Measurements from ENCODE around the gene MTX2. TPM values are rescaled to one million over a fixed set of nuclear protein-coding genes. Genes with fewer than 3 reads are reported as not detected.

MTX2 gene
- 39.3 TPM for total RNA-seq

DNA sequence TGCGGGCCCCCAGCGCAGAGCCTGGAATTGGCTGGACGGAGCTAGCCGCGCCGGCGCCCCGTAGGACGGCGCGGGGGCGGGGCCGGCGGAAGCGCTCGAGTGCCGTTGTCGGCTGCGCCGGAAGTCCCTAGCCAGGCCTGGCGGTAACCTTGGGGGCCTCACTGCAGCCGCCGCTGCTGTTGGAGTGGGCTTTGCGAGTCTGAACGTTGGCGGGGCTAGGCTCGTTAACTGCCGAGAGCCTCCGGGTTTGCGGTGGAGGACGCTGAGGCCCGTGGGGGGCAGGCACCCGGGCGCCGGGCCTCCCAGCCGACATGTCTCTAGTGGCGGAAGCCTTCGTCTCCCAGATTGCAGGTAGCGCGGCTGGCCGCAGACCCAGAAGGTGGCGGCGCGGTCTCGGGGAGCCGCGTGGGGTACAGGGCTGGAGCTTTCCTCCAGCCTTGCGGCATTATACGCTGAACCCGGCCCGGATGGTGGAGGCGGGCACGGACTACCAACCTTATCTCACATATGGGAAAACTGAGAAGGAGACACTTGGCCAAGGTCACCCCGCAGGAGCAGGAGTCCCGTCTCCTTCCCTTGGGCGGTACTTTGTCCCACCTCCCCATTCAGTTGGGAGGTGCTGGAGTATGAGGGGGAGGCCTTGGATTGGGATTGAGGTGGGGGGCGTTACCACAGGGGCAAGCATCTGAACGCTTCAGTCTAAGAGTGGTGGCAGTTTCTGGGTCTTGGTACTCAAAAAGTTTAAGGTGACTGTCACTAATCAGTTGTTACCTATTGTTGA is at the start of gene MTX2:
Gene MTX2 (plus strand): TSS at position 124 of the 781 bp plus-strand sequence. CDS start 188 bp downstream, at position 312.
- H3K9me3 ChIP-seq = no peaks in the 10 kb centered on the region
- H3K27me3 ChIP-seq = no peaks in the 10 kb centered on the region
- H3K36me3 ChIP-seq = no peaks in the 10 kb centered on the region
- no peak for DNase-seq (ENCODE audit: extremely low spot score in 2 of 2)
- H3K27ac ChIP-seq = peak within 1 kb of the TSS; percentile 75
- intact Hi-C loops (cut with DNase I) = no loop called here
- H3K4me3 ChIP-seq = peak within 1 kb of the TSS; percentile 64 to 71
- no peak for TF ChIP-seq POLR2A (IDR thresholded peaks at IDR 0.05)
- TF ChIP-seq, protein P1, sequence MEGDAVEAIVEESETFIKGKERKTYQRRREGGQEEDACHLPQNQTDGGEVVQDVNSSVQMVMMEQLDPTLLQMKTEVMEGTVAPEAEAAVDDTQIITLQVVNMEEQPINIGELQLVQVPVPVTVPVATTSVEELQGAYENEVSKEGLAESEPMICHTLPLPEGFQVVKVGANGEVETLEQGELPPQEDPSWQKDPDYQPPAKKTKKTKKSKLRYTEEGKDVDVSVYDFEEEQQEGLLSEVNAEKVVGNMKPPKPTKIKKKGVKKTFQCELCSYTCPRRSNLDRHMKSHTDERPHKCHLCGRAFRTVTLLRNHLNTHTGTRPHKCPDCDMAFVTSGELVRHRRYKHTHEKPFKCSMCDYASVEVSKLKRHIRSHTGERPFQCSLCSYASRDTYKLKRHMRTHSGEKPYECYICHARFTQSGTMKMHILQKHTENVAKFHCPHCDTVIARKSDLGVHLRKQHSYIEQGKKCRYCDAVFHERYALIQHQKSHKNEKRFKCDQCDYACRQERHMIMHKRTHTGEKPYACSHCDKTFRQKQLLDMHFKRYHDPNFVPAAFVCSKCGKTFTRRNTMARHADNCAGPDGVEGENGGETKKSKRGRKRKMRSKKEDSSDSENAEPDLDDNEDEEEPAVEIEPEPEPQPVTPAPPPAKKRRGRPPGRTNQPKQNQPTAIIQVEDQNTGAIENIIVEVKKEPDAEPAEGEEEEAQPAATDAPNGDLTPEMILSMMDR (IDR thresholded peaks at IDR 0.05) = peak in 2 of 3 experiments; percentile 6 to 10
- TF ChIP-seq POLR2AphosphoS5 (IDR thresholded peaks at IDR 0.05; ENCODE audit: insufficient read depth in 1 of 2, low read depth in 1 of 2) = peak in 1 of 2 donors; percentile 76
- peaks cover 20% of the 10 kb centered on the region for H3K4me1 ChIP-seq

DNA sequence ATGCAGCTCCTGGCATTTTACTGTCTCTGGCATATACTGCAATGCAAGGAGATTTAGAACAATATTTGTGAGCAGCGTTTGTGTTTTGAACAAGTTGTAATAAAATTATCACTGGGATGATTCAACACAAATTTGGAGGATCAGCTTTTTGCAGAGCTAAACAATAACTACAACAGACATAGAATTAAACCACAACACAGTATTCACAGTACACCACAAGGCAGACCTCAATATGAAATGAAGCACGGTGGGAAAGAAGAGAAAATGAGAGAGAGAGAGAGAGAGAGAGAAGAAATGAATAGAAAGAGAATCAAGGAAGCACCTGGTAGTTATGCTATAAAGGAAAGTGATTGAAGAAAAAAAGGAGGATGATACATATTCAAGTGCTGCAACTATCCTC is 41.4 kb upstream of the MTX2 start:
- Histone ChIP-seq H3K27me3 (no peaks in the 10 kb centered on the region), H3K4me3 (no peak overlapping the region), H3K36me3 (no peaks in the 10 kb centered on the region), H3K9me3 (no peaks in the 10 kb centered on the region), H3K4me1 (no peaks in the 10 kb centered on the region), H3K27ac (no peak overlapping the region)
- intact Hi-C loops (cut with DNase I) = no loop called here
- no peak for TF ChIP-seq POLR2A (IDR thresholded peaks at IDR 0.05)
- TF ChIP-seq, protein P1 (IDR thresholded peaks at IDR 0.05) = no peak
- TF ChIP-seq POLR2AphosphoS5 (IDR thresholded peaks at IDR 0.05; ENCODE audit: insufficient read depth in 1 of 2, low read depth in 1 of 2) = no peak
- no peak for DNase-seq (ENCODE audit: extremely low spot score in 2 of 2)

DNA sequence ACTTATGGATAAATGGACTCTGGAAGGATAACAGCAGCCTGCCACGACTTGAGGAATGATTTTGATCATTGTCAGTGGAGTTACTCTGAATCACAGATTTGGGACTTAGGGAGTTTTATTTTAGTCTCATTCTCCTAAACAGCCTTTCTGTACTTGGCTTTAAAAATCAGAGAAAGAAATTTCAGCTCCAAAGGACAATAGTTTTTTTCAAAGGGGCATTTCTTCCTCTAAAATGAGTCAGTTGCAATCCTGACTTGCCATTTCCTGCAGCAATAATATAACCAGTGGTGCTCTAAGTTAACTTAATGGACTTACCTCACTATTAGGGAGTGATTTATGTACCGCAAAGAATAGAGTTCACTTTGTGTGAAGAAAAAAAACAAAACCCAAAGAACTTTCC is 35.1 kb upstream of the MTX2 start:
- Histone ChIP-seq H3K9me3 (no peaks in the 10 kb centered on the region), H3K4me3 (no peak overlapping the region), H3K4me1 (no peaks in the 10 kb centered on the region), H3K27me3 (no peaks in the 10 kb centered on the region), H3K36me3 (no peaks in the 10 kb centered on the region), H3K27ac (no peak overlapping the region)
- TF ChIP-seq POLR2A (IDR thresholded peaks at IDR 0.05) = no peak
- no peak for TF ChIP-seq POLR2AphosphoS5 (IDR thresholded peaks at IDR 0.05; ENCODE audit: insufficient read depth in 1 of 2, low read depth in 1 of 2)
- TF ChIP-seq, protein P1 (IDR thresholded peaks at IDR 0.05) = no peak
- DNase-seq (ENCODE audit: extremely low spot score in 2 of 2) = no peak
- intact Hi-C loops (cut with DNase I) = no loop called here

DNA sequence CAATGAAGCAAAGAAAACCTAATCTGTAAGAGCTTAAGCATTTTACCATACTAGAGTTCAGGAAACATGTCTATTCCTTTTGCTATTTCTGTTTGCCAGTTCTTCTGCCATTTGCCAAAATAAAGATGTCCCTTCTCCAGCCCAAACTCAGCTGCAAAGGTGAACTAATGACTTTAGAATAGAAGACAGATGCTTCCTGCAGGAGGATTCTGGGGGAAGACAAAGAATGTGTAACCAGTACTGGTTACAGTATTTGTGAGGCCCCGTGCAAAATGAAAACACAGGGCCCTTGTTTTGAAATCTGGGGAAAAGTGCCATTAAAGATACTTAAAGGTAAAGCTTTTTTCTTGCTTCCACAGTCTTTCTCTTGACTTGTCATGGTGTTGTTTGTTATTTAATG is 34.3 kb upstream of the MTX2 start:
- Histone ChIP-seq H3K4me1 (no peaks in the 10 kb centered on the region), H3K9me3 (no peaks in the 10 kb centered on the region), H3K27ac (no peak overlapping the region), H3K36me3 (no peaks in the 10 kb centered on the region), H3K4me3 (no peak overlapping the region), H3K27me3 (no peaks in the 10 kb centered on the region)
- intact Hi-C loops (cut with DNase I) = no loop called here
- no peak for TF ChIP-seq POLR2A (IDR thresholded peaks at IDR 0.05)
- TF ChIP-seq, protein P1 (IDR thresholded peaks at IDR 0.05) = no peak
- no peak for TF ChIP-seq POLR2AphosphoS5 (IDR thresholded peaks at IDR 0.05; ENCODE audit: insufficient read depth in 1 of 2, low read depth in 1 of 2)
- DNase-seq (ENCODE audit: extremely low spot score in 2 of 2) = no peak

DNA sequence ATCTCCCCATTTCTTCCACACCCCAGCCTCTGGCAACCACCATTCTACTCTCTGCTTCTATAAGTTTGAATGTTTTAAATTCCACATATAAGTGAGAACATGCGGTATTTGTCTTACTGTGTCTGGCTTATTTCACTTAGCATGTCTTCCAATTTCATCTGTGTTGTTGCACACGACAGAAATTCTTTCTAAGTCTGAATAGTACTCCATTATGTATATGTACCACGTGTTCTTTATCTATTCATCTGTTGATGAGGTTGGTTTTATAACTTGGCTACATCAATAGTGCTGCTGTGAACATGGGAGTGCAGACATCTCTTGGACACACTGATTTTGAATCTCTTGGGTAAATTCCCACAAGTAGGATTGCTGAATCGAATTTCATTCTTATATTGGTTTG is 31.8 kb upstream of the MTX2 start:
- no peaks in the 10 kb centered on the region for H3K36me3 ChIP-seq
- H3K4me3 ChIP-seq = no peak overlapping the region
- no peak overlapping the region for H3K27ac ChIP-seq
- H3K9me3 ChIP-seq = no peaks in the 10 kb centered on the region
- TF ChIP-seq, protein P1 (IDR thresholded peaks at IDR 0.05) = no peak
- TF ChIP-seq POLR2AphosphoS5 (IDR thresholded peaks at IDR 0.05; ENCODE audit: insufficient read depth in 1 of 2, low read depth in 1 of 2) (no peak), POLR2A (IDR thresholded peaks at IDR 0.05) (no peak)
- intact Hi-C loops (cut with DNase I) = no loop called here
- no peaks in the 10 kb centered on the region for H3K4me1 ChIP-seq
- H3K27me3 ChIP-seq = no peaks in the 10 kb centered on the region
- no peak for DNase-seq (ENCODE audit: extremely low spot score in 2 of 2)

Data from vagina (tissue), 2 donors.